ENCODE data around the gene CUBN.

The CUBN gene

GRCh38 chr10:16788778-16789177, 340.8 kb downstream of the CUBN start:
- H3K36me3 ChIP-seq (ENCODE audit: insufficient read depth, low read length) = no peaks in the 10 kb centered on the region
- no peak for TF ChIP-seq FOXP2 (optimal IDR thresholded peaks at IDR 0.05; ENCODE audit: control extremely low read depth, extremely low read length, insufficient read depth)
- no peaks in the 10 kb centered on the region for H3K9me3 ChIP-seq (ENCODE audit: low read depth, low read length)
- no peak for DNase-seq (ENCODE audit: low read depth, low spot score)
- no peak overlapping the region for H3K27ac ChIP-seq
- H3K9ac ChIP-seq (ENCODE audit: insufficient read length) = no peak overlapping the region
- H3K4me3 ChIP-seq = no peak overlapping the region

- no peak for DNase-seq (ENCODE audit: low read depth, low spot score)
- Histone ChIP-seq H3K27ac (no peak overlapping the region), H3K4me3 (no peak overlapping the region), H3K9ac (ENCODE audit: insufficient read length) (no peak overlapping the region), H3K9me3 (ENCODE audit: low read depth, low read length) (no peaks in the 10 kb centered on the region), H3K36me3 (ENCODE audit: insufficient read depth, low read length) (no peaks in the 10 kb centered on the region)
- no peak for TF ChIP-seq EZH2 (IDR thresholded peaks at IDR 0.05)
- no peak for TF ChIP-seq FOXP2 (optimal IDR thresholded peaks at IDR 0.05; ENCODE audit: control extremely low read depth, extremely low read length, insufficient read depth)
- TF ChIP-seq POLR2AphosphoS5 (IDR thresholded peaks at IDR 0.05; ENCODE audit: borderline replicate concordance, low read depth, low read length) = no peak
These were observed 341.5 kb downstream of the CUBN start for GRCh38 chr10:16788125-16788524.

- TF ChIP-seq EZH2 (IDR thresholded peaks at IDR 0.05) = no peak
- TF ChIP-seq POLR2AphosphoS5 (IDR thresholded peaks at IDR 0.05; ENCODE audit: borderline replicate concordance, low read depth, low read length) = no peak
- no peak for TF ChIP-seq FOXP2 (optimal IDR thresholded peaks at IDR 0.05; ENCODE audit: control extremely low read depth, extremely low read length, insufficient read depth)
- Histone ChIP-seq H3K9me3 (ENCODE audit: low read depth, low read length) (no peaks in the 10 kb centered on the region), H3K36me3 (ENCODE audit: insufficient read depth, low read length) (no peaks in the 10 kb centered on the region), H3K9ac (ENCODE audit: insufficient read length) (no peak overlapping the region), H3K4me3 (no peak overlapping the region), H3K27ac (no peak overlapping the region)
- no peak for DNase-seq (ENCODE audit: low read depth, low spot score)
These were observed 342.2 kb downstream of the CUBN start for GRCh38 chr10:16787361-16787791.

- TF ChIP-seq FOXP2 (optimal IDR thresholded peaks at IDR 0.05; ENCODE audit: control extremely low read depth, extremely low read length, insufficient read depth) (no peak), POLR2AphosphoS5 (IDR thresholded peaks at IDR 0.05; ENCODE audit: borderline replicate concordance, low read depth, low read length) (no peak), EZH2 (IDR thresholded peaks at IDR 0.05) (no peak)
- Histone ChIP-seq H3K9me3 (ENCODE audit: low read depth, low read length) (no peaks in the 10 kb centered on the region), H3K27ac (no peak overlapping the region), H3K9ac (ENCODE audit: insufficient read length) (no peak overlapping the region), H3K4me3 (no peak overlapping the region), H3K36me3 (ENCODE audit: insufficient read depth, low read length) (no peaks in the 10 kb centered on the region)
- DNase-seq (ENCODE audit: low read depth, low spot score) = no peak
These were observed 349.2 kb downstream of the CUBN start for GRCh38 chr10:16780338-16780880.

GRCh38 chr10:16779384-16779915, 350.2 kb downstream of the CUBN start:
- no peak overlapping the region for H3K27ac ChIP-seq
- H3K36me3 ChIP-seq (ENCODE audit: insufficient read depth, low read length) = no peaks in the 10 kb centered on the region
- H3K9me3 ChIP-seq (ENCODE audit: low read depth, low read length) = no peaks in the 10 kb centered on the region
- no peak for DNase-seq (ENCODE audit: low read depth, low spot score)
- no peak for TF ChIP-seq FOXP2 (optimal IDR thresholded peaks at IDR 0.05; ENCODE audit: control extremely low read depth, extremely low read length, insufficient read depth)
- no peak overlapping the region for H3K9ac ChIP-seq (ENCODE audit: insufficient read length)
- no peak overlapping the region for H3K4me3 ChIP-seq

- Histone ChIP-seq H3K4me3 (no peak overlapping the region), H3K9ac (ENCODE audit: insufficient read length) (no peak overlapping the region), H3K27ac (no peak overlapping the region), H3K9me3 (ENCODE audit: low read depth, low read length) (no peaks in the 10 kb centered on the region), H3K36me3 (ENCODE audit: insufficient read depth, low read length) (no peaks in the 10 kb centered on the region)
- peak; percentile 2 for DNase-seq (ENCODE audit: low read depth, low spot score)
- TF ChIP-seq POLR2AphosphoS5 (IDR thresholded peaks at IDR 0.05; ENCODE audit: borderline replicate concordance, low read depth, low read length) (no peak), EZH2 (IDR thresholded peaks at IDR 0.05) (no peak)
These were observed 351.9 kb downstream of the CUBN start for GRCh38 chr10:16777473-16778370.

GRCh38 chr10:16776896-16777295, 352.7 kb downstream of the CUBN start:
- Histone ChIP-seq H3K4me3 (no peak overlapping the region), H3K27ac (no peak overlapping the region), H3K36me3 (ENCODE audit: insufficient read depth, low read length) (no peaks in the 10 kb centered on the region), H3K9ac (ENCODE audit: insufficient read length) (no peak overlapping the region), H3K9me3 (ENCODE audit: low read depth, low read length) (no peaks in the 10 kb centered on the region)
- no peak for DNase-seq (ENCODE audit: low read depth, low spot score)
- TF ChIP-seq POLR2AphosphoS5 (IDR thresholded peaks at IDR 0.05; ENCODE audit: borderline replicate concordance, low read depth, low read length) = no peak
- TF ChIP-seq FOXP2 (optimal IDR thresholded peaks at IDR 0.05; ENCODE audit: control extremely low read depth, extremely low read length, insufficient read depth) = no peak
- TF ChIP-seq EZH2 (IDR thresholded peaks at IDR 0.05) = no peak

Data from SK-N-MC (cell line).